ENCODE measurements around the gene FLNB. TPM values are rescaled to one million over a fixed set of nuclear protein-coding genes. Genes with fewer than 3 reads are reported as not detected.

The FLNB gene
- total and polyA plus RNA-seq, 2 of the 8 experiments (the other 6 are each of a cell fraction or from before 2014, with no cell fraction given), result 72.3 to 118 TPM

DNA sequence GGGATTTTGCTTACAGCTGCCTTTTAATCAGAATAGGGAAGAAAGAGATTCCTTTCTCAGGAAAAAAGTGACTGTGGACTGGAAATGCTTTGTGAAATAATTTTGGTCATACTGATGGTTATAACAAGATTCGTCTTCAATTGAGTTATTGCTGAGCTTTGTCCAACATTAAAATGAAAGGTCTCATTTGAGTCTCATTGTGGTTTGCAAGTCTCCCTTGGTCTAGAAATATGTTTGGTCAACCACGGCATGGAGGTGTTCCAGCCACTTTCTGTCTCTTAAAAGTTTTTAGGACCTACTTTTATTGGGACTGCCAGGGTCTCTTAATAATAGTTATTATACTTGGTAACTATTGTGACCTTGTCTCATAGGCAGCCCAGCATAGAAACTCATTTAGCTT is 15.3 kb downstream of the FLNB start (continued):
- TF ChIP-seq CTBP2 (IDR thresholded peaks at IDR 0.05; ENCODE audit: borderline replicate concordance, insufficient read depth, insufficient read length, low read length) (no peak), POLR2A (IDR thresholded peaks at IDR 0.05; ENCODE audit: control extremely low read depth in 1 of 2, low read depth in 2 of 2, low read length in 2 of 2) (no peak), RNF2 (IDR thresholded peaks at IDR 0.05; ENCODE audit: borderline replicate concordance, low read depth, low read length, missing control alignments, poor library complexity, severe bottlenecking) (no peak), ATF2 (IDR thresholded peaks at IDR 0.05; ENCODE audit: low read length) (no peak), TAF1 (IDR thresholded peaks at IDR 0.05; ENCODE audit: low read depth, low read length) (no peak), HDAC6 (IDR thresholded peaks at IDR 0.05; ENCODE audit: low read depth, low read length) (no peak), CEBPB (IDR thresholded peaks at IDR 0.05; ENCODE audit: low read depth, low read length) (no peak), TBP (IDR thresholded peaks at IDR 0.05; ENCODE audit: low read depth, low read length) (no peak)
